Cardiac fibroblast (primary cell): Measurements from ENCODE around the gene ZDHHC11B.
A peak's percentile ranks its signal among the peaks of the same experiment; 100 is the strongest.

Experiments
- DNase-seq, 2 donors: peaks; one replicate each; pipeline versions ENCODE4 v3.0.0 to v3.0.0-alpha.2; 2010; ENCODE audit warnings: low read depth in 2 of 2
- H3K4me3 ChIP-seq, 2 donors: replicated peaks in 1 of 2; 1 replicate in 1 of 2; 2 replicates in 1 of 2; pipeline ENCODE4 v1.5.1; 2011; ENCODE audit warnings: low read depth in 2 of 2, low read length in 2 of 2, mild to moderate bottlenecking in 2 of 2, moderate library complexity in 1 of 2
- TF ChIP-seq, protein P1 (sequence below): IDR thresholded peaks from one replicate; pipeline ENCODE4 v1.5.1; 2011; ENCODE audit warnings: low read depth, mild to moderate bottlenecking, low read length, inconsistent platforms

ZDHHC11B gene

DNA sequence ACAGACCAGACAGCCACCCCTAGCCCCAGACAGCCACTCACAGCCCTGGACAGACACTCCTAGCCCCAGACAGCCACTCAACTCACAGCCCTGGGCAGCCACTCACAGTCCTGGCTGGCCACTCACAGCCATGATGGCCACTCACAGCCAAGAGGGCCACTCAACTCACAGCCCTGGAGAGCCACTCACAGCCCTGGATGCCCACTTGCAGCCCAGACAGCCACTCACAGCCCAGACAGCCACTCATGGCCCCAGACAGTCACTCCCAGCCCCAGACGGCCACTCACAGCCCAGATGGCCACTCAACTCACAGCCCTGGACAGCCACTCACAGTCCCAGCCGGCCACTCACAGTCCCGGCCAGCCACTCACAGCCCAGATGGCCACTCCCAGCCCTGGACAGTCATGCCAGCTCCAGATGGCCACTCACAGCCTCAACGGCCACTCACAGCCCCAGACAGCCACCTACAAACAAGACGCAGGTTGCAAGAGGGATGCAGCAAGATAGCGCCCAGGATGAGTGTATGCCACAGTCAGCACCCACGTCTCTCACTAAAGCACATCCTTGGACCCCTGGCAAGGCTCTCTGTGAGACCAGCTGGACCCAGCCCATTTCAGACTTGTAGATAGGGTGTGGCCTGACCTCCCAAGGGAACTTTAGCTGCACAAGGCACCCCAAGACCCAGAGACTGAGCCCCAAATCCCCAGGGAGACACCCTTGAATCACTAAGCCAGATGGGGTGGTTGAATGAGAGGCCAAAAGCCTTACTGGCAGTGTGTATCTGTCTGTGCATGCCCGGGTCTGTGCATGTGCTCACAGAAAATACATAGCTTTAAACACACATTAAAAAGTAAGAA is 22.4 kb downstream of the ZDHHC11B start:
- H3K4me3 ChIP-seq = no peak overlapping the region
- no peak for DNase-seq
- TF ChIP-seq, protein P1, sequence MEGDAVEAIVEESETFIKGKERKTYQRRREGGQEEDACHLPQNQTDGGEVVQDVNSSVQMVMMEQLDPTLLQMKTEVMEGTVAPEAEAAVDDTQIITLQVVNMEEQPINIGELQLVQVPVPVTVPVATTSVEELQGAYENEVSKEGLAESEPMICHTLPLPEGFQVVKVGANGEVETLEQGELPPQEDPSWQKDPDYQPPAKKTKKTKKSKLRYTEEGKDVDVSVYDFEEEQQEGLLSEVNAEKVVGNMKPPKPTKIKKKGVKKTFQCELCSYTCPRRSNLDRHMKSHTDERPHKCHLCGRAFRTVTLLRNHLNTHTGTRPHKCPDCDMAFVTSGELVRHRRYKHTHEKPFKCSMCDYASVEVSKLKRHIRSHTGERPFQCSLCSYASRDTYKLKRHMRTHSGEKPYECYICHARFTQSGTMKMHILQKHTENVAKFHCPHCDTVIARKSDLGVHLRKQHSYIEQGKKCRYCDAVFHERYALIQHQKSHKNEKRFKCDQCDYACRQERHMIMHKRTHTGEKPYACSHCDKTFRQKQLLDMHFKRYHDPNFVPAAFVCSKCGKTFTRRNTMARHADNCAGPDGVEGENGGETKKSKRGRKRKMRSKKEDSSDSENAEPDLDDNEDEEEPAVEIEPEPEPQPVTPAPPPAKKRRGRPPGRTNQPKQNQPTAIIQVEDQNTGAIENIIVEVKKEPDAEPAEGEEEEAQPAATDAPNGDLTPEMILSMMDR = no peak

DNA sequence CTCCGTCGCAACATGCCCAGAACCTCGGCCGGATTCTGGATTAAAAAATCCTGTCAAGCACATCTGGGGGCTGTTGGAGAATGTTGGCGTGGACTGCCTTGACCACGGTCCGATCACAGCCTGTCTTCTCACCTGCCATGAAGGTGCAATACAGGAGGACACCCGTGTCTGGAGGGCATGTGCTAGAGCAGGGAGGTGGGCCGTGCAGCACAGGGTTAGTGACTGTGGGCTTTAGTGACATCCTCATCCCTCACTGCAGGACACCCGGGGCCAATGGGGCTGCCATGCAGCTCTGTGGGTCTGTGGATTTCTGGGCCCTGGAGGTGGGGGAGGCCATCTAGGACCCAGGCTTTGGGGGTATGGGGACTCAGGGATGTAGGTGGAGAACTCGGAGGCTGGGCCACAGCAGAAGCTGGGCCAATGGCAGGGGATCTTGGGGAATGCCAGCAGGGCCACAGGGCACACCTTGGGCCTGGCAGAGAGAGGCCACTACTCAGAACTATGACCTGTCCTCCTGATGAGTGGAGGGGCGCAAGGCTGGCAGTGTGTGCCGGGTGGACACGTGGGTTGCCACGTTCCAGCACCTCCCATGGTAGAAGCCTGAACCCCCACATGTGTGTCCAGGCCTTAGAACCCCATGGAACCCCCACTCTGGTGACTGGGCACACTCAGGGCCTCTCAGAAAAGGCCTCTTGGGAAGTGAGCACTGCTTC is 23.3 kb downstream of the ZDHHC11B start:
- TF ChIP-seq, protein P1 = no peak
- H3K4me3 ChIP-seq = no peak overlapping the region
- DNase-seq = no peak

DNA sequence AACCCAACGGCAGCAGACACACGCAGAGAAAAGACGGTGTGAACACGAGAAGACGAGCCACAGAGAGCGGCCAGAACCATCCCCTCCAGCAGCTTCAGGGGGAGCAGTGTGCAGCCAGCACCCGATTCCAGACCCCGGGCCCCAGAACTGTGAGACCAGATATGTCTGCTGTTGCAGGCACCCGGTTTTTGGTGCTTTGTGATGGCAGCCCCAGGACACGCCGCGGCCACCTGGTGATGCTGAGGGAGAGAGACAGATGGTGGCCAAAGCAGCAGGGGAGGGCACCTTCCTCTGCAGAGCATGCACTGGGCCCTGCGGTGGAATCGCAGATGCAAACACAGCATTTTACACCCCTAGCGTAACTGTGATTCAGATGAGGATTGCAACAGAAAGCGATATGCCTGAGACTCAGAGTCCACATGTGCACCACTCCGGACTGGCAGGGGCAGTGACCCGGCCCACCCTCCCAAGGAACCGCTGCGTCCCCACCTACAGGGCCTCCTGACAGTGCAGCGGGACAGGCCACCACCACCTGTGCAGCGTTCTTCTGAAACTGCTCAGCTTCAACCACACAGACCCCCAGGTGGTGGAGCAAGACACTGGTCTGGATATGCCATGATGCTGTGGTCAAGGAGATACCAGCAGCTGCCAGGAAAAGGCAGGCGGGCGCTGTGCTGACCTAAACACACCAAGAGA is 24.0 kb downstream of the ZDHHC11B start:
- TF ChIP-seq, protein P1 = no peak
- no peak for DNase-seq
- no peak overlapping the region for H3K4me3 ChIP-seq

DNA sequence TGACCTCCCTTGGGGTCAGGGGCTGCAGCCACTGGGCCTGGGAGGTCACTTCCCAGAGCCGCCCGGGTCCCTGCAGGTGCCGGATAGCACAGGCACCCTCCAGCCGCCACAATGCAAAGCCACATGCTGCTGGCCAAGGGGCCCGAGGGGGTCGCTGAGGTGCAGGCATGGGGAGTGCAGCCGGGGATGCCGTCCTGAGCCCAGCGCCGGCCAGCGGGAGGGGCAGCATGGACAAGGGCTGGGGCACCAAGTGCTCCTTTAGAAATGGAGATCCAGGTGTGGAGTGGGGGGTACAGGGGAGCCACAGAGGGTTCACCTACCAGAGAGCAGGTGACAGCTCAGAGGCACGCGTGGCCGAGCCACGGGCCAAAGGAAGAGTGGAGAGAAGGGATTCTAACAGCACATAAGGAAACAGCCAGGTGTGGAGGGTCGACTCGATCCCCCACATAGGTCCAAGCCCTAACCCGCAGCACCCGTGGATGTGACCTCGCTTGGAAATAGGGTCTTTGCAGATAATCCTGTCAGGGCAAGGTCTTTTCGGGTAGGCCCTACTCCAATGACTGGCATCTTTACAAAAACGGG is 24.7 kb downstream of the ZDHHC11B start:
- no peak for DNase-seq
- TF ChIP-seq, protein P1 = no peak
- no peak overlapping the region for H3K4me3 ChIP-seq

DNA sequence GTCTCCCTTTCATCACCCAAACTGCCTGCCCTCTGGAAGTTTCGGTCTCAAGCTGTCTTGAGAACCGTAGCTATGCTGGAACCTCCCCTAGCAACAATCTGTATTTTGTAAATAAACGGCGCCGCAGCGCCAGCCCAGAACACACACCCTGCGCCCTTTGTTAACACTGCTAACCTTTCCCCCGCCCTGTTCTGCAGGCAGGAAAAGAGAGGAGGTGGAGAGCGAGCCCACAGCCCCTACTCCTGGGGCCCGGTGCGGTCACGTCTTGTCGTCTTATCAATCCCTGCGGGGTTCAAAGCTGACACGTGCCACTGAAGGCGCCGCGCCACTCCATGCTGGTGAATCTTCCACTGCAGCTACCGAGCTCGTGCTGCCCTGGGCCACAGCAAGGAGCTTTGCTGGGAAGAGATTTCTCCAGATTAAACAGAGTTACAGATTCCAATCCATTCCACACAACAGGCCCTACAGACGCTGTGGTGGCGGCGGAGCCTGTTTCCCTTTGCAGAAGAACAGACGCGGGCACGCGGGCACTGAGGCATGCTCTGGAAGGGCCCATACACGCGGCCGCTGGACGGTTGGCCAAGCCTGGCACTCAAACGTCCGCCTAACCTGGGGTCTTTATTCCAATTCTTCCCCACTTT is 25.3 kb downstream of the ZDHHC11B start:
- TF ChIP-seq, protein P1 = no peak
- H3K4me3 ChIP-seq = no peak overlapping the region
- peak; percentile 32 to 67 for DNase-seq

DNA sequence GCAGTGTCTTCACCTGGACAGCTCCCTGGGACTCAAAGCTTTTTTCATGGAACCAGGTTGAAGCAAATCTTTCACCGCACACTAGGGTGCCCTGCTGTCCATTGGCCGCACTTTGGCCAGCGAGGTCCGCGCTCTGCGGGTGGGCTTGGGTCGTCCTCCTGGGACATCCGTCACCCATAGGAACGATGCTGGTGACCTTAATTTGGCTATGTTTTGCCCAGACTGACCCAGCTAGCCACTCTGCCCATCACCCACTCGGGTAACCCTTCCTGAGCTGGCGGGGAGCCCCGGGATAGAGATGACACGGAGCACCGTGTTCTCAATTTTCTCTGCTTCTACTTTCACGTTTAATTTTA is 25.9 kb downstream of the ZDHHC11B start:
- TF ChIP-seq, protein P1 = no peak
- H3K4me3 ChIP-seq = no peak overlapping the region
- DNase-seq = no peak
